Measurements from ENCODE around the gene PRKAA2.

The PRKAA2 gene

DNA sequence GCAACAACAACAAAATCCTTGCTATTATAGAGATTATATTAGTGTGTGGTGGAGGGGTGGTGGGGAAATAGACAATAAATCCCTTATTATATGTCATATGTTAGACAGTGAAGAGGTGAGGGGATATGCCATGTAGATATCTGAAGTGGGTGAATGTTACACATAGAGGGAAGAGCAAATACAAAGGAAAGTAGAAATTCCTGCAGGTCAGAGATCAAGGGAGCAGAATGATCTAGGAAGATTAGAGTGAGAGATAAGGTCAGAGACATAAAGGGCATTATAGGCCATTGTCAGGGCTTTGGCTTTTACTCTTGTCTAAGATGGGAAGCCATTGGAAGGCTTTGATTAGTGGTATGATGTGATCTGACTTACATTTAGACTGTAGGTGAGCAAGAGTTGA, 38.5 kb downstream of the PRKAA2 start:
- Histone ChIP-seq H3K9me3 (ENCODE audit: control insufficient read depth, insufficient read depth, low read depth, low read length) (no peaks in the 10 kb centered on the region), H3K27ac (ENCODE audit: extremely low read depth, low read depth, low read length) (no peak overlapping the region), H3K4me3 (ENCODE audit: low read depth, low read length) (no peak overlapping the region), H3K4me1 (ENCODE audit: control insufficient read depth, insufficient read depth, low read length) (peaks cover 7% of the 10 kb centered on the region; the same call in 1 of the 2 replicates), H3K36me3 (ENCODE audit: control insufficient read depth in 2 of 2, insufficient read depth in 1 of 2, low read length in 2 of 2) (no peaks in the 10 kb centered on the region)
- CTCF ChIA-PET, result interaction anchor here (1.2 kb wide), 1 partner anchor 25 kb away, joined by 3 read pairs; no protein-coding TSS in a partner anchor
- TF ChIP-seq, protein P1, sequence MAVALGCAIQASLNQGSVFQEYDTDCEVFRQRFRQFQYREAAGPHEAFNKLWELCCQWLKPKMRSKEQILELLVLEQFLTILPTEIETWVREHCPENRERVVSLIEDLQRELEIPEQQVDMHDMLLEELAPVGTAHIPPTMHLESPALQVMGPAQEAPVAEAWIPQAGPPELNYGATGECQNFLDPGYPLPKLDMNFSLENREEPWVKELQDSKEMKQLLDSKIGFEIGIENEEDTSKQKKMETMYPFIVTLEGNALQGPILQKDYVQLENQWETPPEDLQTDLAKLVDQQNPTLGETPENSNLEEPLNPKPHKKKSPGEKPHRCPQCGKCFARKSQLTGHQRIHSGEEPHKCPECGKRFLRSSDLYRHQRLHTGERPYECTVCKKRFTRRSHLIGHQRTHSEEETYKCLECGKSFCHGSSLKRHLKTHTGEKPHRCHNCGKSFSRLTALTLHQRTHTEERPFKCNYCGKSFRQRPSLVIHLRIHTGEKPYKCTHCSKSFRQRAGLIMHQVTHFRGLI (tag by site-specific recombination; IDR thresholded peaks at IDR 0.05), result no peak
- TF ChIP-seq ZNF366 (tag by site-specific recombination; conservative IDR thresholded peaks at IDR 0.05), result no peak
- TF ChIP-seq ZNF133 (tag by site-specific recombination; IDR thresholded peaks at IDR 0.05), result no peak
- TF ChIP-seq, protein P2, sequence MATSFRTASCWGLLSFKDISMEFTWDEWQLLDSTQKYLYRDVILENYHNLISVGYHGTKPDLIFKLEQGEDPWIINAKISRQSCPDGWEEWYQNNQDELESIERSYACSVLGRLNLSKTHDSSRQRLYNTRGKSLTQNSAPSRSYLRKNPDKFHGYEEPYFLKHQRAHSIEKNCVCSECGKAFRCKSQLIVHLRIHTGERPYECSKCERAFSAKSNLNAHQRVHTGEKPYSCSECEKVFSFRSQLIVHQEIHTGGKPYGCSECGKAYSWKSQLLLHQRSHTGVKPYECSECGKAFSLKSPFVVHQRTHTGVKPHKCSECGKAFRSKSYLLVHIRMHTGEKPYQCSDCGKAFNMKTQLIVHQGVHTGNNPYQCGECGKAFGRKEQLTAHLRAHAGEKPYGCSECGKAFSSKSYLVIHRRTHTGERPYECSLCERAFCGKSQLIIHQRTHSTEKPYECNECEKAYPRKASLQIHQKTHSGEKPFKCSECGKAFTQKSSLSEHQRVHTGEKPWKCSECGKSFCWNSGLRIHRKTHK (tag by site-specific recombination; IDR thresholded peaks at IDR 0.05), result no peak
- no peak for TF ChIP-seq ZNF785 (tag by site-specific recombination; IDR thresholded peaks at IDR 0.05)
- no peak for TF ChIP-seq KLF10 (tag by site-specific recombination; IDR thresholded peaks at IDR 0.05)
- TF ChIP-seq ZNF24 (tag by site-specific recombination; IDR thresholded peaks at IDR 0.05), result no peak
- no peak for TF ChIP-seq ZNF521 (tag by site-specific recombination; IDR thresholded peaks at IDR 0.05)
- POLR2A ChIA-PET, result no interaction called here

DNA sequence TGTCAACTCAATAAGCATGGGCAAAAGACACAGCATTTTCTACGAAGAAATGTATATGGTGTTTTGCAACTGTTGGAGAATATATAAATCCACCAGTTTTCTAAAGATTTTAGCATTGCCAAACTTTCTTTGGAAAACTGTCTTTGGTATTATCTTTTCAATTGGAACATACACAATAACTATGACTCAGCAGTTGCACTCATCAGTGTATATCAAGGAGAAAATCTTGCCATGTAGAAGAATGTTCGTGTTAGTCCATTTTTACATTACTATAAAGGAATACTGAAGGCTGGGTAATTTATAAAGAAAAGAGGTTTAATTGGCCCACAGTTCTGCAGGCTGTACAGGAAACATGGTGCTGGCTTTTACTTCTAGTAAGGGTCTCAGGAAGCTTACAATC, 41.1 kb downstream of the PRKAA2 start:
- ChIA-PET CTCF (no interaction called here), POLR2A (no interaction called here)
- TF ChIP-seq ZFP37 (tag by site-specific recombination; IDR thresholded peaks at IDR 0.05), result no peak
- TF ChIP-seq, protein P3, sequence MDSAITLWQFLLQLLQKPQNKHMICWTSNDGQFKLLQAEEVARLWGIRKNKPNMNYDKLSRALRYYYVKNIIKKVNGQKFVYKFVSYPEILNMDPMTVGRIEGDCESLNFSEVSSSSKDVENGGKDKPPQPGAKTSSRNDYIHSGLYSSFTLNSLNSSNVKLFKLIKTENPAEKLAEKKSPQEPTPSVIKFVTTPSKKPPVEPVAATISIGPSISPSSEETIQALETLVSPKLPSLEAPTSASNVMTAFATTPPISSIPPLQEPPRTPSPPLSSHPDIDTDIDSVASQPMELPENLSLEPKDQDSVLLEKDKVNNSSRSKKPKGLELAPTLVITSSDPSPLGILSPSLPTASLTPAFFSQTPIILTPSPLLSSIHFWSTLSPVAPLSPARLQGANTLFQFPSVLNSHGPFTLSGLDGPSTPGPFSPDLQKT (IDR thresholded peaks at IDR 0.05; ENCODE audit: borderline replicate concordance, low read depth, low read length), result no peak
- TF ChIP-seq, protein P4, sequence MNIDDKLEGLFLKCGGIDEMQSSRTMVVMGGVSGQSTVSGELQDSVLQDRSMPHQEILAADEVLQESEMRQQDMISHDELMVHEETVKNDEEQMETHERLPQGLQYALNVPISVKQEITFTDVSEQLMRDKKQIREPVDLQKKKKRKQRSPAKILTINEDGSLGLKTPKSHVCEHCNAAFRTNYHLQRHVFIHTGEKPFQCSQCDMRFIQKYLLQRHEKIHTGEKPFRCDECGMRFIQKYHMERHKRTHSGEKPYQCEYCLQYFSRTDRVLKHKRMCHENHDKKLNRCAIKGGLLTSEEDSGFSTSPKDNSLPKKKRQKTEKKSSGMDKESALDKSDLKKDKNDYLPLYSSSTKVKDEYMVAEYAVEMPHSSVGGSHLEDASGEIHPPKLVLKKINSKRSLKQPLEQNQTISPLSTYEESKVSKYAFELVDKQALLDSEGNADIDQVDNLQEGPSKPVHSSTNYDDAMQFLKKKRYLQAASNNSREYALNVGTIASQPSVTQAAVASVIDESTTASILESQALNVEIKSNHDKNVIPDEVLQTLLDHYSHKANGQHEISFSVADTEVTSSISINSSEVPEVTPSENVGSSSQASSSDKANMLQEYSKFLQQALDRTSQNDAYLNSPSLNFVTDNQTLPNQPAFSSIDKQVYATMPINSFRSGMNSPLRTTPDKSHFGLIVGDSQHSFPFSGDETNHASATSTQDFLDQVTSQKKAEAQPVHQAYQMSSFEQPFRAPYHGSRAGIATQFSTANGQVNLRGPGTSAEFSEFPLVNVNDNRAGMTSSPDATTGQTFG (tag by site-specific recombination; IDR thresholded peaks at IDR 0.05; ENCODE audit: borderline replicate concordance), result no peak
- TF ChIP-seq, protein P5, sequence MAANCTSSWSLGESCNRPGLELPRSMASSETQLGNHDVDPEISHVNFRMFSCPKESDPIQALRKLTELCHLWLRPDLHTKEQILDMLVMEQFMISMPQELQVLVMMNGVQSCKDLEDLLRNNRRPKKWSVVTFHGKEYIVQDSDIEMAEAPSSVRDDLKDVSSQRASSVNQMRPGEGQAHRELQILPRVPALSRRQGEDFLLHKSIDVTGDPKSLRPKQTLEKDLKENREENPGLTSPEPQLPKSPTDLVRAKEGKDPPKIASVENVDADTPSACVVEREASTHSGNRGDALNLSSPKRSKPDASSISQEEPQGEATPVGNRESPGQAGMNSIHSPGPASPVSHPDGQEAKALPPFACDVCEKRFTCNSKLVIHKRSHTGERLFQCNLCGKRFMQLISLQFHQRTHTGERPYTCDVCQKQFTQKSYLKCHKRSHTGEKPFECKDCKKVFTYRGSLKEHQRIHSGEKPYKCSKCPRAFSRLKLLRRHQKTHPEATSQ (tag by site-specific recombination; IDR thresholded peaks at IDR 0.05), result no peak
- no peak for TF ChIP-seq ZNF223 (tag by site-specific recombination; IDR thresholded peaks at IDR 0.05)
- no peak overlapping the region for H3K27ac ChIP-seq (ENCODE audit: extremely low read depth, low read depth, low read length)
- H3K36me3 ChIP-seq (ENCODE audit: control insufficient read depth in 2 of 2, insufficient read depth in 1 of 2, low read length in 2 of 2), result 0 out of 3 replicates have a peak, but pooled peaks cover 0 to 4% of the 10 kb centered on the region in 2 experiments
- H3K4me1 ChIP-seq (ENCODE audit: control insufficient read depth, insufficient read depth, low read length), result peaks cover 7% of the 10 kb centered on the region; the same call in 1 of the 2 replicates
- no peak overlapping the region for H3K4me3 ChIP-seq (ENCODE audit: low read depth, low read length)
- no peaks in the 10 kb centered on the region for H3K9me3 ChIP-seq (ENCODE audit: control insufficient read depth, insufficient read depth, low read depth, low read length)
